Left forelimb (tissue), 1 donor: Measurements from ENCODE around the gene RTKN2.
"Not testable (repeated sequence)": the region's sequence is repeated elsewhere in the genome, so short reads cannot be mapped to it uniquely, and the experiment has no call there.

ENCODE experiments used
- DNase-seq: peaks from one replicate; pipeline ENCODE4 v3.0.0-alpha.2; 2018; ENCODE audit warnings: low spot score

The RTKN2 gene

DNA sequence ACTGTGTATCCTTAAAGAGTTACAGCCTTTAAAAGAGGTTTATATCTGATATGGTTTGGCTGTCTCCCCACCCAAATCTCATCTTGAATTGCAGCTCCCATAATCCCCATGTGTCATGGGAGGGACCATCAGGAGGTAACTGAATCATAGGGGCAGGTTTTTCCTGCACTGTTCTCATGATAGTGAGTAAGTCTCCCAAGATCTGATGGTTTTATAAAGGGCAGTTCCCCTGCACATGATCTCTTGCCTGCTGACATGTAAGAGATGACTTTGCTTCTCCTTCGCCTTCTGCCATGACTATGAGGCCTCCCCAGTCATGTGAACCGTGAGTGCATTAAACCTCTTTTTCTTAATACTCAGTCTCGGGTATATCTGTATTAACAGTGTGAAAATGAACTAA is 9.7 kb downstream of the RTKN2 start:
- no peak for DNase-seq

DNA sequence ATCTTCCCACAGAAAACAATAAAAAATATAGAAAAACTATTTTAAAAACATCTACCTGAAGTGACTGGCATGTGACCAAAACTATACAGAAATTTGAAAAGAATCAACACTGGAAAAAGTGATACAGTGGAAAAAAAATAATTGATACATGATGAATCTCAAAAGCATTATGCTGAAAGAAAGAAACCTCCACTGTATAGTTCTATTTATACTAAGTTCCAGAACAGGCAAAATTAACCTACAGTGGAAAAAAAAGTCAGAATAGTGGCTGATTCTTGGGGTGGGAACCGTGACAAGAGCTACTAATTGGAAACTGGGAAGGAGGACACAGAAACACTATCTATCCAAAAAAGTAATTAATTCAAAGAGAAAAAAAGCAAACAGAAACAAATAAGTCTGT is 14.9 kb downstream of the RTKN2 start:
- no peak for DNase-seq

DNA sequence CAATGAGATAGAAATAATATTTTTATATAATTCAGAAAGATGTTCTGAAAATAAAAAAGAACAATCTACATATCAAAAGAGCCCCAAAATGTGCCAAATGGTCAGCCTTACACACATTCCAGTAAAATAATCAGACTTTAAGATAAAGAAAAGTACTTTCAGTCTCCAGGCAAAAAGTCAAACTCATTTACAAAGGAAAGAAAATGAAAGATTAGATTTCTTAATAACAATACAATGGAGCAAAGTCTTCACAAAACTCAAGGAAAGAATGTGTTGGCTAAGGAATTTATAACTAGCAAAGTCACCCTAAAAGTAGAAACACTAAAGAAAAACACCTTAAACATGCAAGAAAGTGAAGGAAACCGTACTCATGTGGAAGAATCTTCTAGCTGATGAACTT is 16.6 kb downstream of the RTKN2 start:
- no peak for DNase-seq

DNA sequence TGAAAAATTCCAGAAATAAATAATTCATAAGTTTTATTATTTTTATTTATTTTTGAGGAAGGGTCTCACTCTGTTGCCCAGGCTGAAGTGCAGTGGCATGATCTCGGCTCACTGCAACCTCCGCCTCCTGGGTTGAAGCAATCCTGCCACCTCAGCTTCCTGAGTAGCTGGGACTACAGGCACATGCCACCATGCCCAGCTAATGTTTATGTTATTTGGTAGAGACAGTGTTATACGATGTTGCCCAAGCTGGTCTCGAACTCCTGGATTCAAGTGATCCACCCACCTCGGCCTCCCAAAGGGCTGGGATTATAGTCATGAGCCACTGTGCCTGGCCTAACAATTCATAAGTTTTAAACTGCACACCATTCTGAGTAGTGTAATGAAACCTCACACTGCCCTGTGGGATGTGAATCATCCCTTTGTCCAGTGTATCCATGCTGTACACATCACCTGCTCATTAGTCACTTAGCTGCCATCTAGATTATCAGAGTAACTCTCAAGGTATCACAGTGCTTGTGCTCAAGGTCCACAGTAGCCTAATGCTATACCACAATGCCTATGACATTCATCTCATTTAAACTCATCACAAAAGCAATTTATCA is 17.9 kb downstream of the RTKN2 start:
- no peak for DNase-seq

DNA sequence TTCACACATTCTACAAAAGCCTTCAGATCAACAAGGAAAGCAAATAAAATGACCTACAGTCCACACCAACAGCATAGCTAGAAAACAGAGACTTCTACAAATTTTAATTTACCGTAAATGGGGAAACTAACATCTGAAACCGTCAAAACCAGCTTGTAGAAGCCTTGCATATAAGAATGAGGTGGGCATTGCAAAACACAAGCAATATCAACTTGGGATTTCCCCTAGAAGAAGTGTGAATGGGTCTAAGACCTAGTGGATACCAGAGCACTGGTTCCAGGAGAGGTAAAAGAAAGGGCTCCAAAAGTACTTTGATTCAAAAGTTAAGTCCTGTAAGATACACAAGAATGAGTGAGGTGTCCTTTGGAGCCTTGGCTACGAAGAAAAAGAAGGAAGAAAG is 18.7 kb downstream of the RTKN2 start:
- DNase-seq: no peak

DNA sequence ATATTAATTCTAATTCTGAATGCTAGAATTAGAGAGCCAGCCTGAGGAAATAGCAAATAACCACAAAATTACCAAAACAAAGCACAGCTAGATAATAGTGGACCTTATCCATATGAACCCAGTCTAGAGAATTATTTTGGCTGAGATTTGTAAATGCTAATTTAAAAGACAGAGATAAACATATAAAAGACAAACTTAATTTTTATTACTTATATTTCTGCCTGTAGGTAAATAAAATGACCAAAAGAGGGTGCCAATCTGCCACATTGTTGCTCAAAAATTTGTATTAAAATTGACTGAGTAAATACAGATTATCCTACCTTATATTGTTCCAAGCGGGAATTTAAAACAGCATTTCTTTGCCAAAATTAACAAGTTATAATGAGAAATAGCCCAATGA is 20.2 kb downstream of the RTKN2 start:
- no peak for DNase-seq

DNA sequence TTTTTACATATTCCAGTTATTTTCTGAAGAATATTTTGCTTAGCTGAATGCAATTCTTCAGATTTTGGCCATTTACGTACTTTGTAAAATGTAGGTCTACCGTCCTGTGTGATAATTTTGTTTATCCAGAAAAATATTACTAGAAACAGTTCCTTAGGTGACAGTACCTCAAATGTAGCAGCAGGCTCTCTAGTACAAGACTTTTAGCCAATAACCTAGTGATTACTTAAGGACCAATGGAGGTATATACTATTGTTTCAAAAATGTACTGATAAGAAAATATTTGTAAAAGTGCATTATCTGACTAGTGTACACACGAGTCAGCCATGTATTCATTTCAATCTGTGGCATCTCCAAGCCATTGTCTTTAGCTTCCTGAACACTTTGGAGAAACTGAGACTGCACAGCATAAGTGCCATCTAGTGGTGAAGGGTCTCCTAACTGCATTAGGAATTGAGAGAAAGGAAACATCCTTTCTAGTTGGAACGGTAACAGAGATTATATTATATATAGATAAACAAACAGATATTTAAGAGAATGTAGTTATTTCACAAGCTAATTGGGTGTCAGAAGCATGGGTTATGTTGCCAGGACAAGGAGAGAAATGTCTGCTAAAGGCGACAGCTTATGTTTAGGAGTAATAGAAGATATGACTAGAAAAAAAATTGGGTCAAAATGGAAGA is 23.7 kb downstream of the RTKN2 start:
- DNase-seq: no peak

DNA sequence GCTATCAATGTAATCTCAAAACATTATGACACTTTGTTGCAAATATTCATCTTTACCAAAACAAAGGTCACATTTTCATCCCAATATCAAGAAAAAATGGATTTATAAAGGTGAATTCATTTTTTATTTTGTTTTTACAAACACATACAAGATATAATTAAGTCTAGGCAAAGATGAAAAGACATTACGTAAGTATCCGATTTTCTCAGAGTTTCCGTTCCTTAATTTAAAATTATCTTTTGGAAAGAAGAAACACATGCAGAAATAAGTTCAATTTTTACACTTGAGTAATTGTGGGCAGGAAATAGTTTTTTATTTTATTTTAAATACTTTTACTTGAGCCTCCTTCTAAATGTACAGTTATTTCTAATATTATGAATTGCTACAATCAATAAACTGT is 24.6 kb downstream of the RTKN2 start:
- DNase-seq: no peak

DNA sequence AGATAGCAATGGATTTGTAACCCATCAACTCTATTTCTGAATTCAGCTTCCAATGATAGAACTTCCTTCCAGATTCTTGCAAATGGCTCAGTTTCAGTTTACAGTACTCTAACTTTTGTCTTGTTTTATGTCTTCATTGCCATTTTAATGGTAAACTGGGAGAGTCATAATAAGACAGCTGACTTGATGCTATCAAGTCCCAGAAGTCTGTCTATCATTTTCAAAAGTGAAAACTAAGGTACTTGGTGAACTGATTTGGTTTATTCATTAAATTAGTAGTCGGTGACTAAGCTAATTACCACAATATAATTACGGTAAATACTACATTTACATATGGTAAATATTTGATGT is 25.0 kb downstream of the RTKN2 start:
- no peak for DNase-seq

DNA sequence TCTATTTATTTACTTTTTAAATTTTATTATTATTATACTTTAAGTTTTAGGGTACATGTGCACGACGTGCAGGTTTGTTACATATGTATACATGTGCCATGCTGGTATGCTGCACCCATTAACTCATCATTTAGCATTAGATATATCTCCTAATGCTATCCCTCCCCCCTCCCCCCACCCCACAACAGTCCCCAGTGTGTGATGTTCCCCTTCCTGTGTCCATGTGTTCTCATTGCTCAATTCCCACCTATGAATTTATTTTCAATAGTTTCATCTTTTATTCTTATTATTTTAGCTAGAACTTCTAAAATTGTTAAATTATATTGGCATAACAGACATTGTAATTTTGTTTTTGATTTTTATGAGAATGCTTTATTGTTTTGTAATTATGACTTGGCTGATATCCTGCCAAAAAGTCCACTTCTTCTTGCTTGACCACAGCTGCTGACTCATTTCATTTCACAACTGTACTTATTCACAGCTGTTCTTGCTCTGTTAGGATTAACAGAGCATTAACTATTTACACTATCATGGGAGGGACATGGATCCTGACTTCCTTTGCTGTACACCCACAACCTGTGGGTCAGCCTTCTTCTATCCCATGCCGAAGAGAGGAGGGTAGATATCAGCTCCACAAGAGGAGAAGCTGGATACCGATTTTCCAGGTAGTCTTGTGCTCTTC is 25.5 kb downstream of the RTKN2 start:
- DNase-seq: not testable (repeated sequence)

DNA sequence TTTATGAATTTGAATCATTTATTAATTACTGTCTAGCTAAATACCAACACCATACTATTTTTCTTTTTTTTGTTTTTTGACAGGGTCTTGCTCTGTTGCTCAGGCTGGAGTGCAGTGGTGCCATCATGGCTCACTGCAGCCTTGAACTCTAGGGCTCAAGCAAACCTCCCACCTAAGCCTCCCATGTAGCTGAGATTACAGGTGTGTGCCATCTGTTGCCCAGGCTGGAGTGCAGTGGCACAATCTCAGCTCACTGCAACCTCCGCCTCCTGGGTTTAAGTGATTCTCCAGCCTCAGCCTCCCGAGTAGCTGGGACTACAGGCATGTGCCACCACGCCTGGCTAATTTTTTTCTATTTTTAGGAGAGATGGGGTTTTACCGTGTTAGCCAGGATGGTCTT is 27.1 kb downstream of the RTKN2 start:
- DNase-seq: not testable (repeated sequence)

DNA sequence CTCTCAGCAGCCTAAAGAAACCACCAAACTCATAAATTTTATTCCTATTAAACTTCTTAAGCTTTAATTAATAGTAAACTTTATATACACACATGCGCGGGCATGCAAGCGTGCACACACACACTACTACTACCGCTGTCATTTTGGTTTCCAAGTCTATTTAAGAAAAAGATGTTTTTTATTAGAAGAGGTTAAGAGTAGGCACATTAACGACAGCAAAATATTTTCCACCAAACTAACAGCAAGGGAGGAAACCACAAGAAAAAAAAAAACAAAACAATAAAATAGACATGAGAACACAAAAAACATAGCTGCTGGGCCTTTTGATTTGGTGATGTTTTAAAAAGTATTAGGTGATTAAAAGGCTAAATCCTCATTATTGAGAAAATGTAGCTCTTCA is 28.6 kb downstream of the RTKN2 start:
- no peak for DNase-seq

DNA sequence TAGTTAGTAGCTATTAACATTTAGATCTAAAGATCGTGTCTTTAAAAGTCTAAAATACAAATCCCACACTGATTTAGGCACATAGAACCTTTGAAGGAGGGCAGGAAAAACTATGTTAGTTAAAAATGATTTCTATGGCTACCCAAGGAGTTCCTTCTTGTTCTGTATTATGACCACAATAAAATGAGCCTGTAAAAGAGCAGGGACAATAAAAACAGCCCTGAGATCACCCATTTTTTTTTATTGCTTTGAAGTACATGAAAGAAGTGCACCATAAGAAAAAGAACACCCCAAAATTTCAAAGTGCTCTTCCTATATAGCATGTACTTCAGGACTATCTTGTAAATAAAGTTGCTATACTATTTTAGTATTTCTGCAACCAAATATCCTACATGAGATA is 29.8 kb downstream of the RTKN2 start:
- no peak for DNase-seq

DNA sequence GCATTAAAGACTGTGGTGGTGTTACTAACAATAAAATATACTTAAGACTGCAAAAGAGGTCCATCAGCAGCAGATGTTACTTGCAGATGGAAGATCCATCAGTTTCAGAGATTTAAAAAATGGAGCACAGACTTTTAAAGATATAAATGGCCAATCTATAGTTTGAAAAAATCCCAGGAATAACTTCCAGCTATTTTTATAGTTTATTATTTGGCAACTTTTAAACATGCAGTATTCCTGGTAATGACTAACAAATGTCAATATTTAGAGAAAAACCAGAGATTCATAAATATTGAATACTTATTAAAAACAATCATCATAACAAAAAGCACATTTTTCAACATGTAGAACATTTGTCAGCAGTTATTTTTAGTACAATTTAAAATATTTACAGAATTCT is 30.7 kb downstream of the RTKN2 start:
- DNase-seq: no peak

DNA sequence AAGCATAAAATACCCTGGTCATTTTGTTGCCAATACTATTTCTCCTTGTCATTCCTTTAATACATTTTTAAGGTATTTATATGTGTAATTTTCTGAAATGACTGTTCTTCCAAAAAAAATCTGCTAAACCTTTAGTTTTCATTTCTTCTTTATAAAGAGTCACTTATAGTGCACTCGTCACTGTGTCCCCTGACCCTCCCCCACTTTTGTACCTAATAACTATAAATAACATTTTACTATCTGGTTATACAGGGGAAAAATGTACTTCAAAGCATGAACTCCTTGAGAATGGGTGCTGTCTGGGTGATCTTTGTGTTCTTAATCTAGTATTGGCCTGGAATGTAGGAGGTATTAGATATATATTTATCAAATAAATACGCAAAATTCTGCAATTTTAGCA is 31.1 kb downstream of the RTKN2 start:
- DNase-seq: no peak

DNA sequence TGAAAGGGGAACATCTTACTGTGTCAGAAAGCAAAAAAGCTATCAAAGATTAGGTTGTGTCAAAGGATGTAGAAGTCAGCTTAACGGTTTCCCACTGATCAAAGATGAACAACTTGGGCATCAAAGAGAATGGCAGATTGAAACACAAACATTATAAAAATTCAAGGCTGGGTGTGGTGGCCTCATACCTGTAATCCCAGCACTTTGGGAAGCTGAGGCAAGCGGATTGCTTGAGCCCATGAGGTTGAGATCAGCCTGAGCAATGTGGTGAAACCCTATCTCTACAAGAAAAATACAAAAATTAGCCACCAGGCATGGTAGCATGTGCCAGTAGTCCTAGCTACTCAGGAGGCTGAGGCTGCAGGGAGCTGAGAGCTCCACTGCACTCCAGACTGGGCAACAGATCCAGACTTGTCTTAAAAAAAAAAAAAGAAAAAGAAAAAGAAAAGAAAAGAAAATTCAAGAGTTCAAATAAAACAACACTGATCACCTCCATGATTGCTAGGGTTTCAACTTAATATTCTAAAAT is 34.5 kb downstream of the RTKN2 start:
- no peak for DNase-seq

DNA sequence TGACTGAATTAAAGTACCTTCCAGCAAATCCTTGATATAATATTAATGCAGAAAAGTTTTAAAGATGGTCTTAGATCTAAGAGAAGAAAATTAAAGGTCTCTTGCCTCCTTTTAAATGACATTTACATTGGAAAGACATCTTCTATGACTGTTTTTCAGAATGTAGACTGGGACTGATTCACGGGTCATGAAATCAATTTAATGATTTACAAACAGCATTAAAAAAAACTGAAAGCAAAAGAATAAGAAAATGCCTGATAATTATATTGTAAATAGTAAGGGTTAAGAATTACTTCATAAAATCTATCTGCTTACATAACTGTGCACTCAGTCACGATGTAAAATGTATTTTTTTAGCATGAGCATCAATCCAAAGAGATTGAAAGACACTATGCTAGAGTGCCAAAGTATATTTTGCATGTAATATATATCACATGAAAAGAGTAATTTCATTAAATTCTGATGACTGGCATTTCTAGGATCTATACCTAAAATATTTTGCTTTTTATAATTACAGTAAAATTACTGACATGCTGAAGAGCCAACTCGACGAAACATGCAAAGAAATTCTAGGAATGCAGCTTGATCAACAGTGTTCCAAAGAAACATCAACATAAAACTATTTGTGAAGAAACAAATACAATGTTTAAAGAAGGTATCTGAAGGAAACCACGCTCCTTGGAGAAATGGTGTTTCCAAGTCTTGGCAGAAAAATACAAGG is 35.1 kb downstream of the RTKN2 start:
- DNase-seq: no peak

DNA sequence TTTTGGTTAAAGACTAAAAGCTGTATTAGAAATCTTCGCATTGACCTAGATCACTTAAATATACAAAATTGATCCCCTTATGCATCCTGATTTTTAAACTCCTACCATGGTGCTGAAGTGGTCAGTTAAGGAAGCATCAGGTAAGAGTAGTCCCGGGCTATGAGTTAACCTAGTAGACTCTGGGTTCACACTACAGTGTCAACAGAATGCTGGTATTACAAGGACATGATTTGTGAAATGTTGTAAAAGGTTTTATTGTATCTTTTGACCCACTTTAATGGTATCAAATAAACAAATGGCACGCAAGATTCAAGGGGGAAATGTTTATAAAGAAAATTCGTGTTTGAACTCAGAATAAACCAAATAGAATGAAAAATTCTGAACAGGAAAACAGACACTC is 36.8 kb downstream of the RTKN2 start:
- DNase-seq: no peak

DNA sequence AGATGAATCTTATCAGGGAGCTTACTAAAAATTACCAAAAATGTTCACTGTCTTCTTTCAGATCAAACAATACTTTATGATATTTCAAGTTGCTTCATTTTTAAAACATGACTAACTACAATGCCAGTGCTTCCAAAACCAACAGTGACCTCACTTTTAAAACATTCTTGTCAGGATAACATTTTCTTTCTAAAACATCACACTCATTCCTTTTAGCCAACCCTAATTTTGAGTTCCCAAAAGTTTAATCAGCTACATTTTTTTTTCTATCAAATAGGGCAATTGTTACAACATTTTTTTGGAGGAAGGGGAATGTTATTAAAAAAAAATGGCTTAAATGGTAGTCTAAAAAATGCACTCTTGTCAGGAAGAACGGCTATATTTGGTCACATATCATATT is 37.3 kb downstream of the RTKN2 start:
- no peak for DNase-seq

DNA sequence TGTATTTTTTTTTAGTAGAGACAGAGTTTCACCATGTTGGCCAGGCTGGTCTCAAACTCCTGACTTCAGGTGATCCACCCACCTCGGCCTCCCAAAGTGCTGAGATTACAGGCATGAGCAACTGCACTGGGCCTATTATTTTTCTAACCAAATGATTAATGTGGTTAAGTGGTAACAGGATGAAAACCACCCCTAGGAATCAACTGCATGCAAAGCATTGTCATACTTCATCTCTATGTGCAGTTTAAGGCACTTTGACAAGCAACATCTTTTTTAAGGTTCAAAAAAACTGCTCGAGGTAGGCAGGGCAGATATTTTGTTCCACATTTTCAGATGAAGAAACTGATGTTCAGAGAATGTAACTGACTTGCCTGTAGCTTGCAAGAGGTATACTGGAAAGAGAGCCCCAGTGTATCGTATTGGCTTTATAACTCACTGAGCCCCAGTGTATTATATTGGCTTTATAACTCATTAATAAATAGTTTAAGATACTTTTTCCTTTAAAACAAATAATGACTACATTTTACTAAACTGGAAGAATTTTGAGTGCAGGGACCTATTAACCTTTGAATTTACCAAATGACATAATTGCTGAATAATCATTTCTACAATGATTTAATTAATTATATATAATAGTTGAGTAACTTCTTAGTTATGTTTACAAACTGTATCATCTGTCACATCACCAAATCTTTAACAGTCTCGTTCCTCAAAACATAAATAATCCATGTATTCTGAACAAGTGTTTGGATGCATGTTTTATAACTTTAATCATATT is 38.1 kb downstream of the RTKN2 start:
- no peak for DNase-seq

DNA sequence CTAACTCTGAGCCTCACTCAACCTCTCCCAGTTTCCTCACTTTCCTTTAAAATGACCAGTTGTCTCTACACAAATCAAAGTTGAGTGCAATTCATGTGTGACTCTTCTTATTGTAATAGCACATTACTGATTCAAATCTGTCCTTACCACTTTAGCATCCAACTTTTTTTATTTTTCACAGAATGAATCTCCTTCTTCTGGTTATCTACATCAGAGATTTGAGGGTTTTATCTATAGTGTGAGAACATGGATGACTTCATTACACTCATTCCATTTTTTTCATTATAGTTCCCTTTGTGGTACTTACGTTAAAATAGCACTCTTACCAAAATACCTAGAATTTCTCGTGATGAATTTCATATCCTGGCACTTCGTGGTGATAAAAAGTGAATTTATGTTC is 43.3 kb downstream of the RTKN2 start:
- no peak for DNase-seq

DNA sequence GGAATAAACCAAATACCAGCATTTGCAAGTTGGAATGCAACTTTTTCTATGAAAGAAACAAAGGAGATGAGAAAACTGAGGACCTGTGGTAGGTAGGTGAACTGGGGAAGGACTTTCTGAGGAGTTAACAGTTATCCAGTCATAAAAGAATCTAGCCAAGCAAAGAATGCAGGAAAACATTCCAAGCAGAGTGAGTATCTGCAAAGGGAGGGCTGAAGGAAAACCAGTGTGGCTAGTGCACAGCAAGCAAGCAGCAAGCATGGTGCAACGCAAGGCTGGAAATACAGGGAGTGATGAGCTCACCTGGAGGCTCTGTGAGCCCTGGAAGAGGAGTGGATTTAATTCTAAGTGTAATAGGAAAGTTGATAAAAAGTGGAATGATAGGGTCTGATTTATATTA is 44.0 kb downstream of the RTKN2 start:
- DNase-seq: no peak
